Thyroid gland (tissue), 4 donors: ENCODE data around the gene VKORC1L1. TPM values are rescaled to one million over a fixed set of nuclear protein-coding genes. Genes with fewer than 3 reads are reported as not detected.
A peak's percentile ranks its signal among the peaks of the same experiment; 100 is the strongest.

ENCODE experiments used
- DNase-seq, 2 donors: peaks; one replicate each; pipeline ENCODE4 v3.0.0-alpha.2; 2019
- H3K27ac ChIP-seq, 3 donors: fragments of 200-600 bp; sonication (generic); 1 replicate in 2 of 3; 2 replicates in 1 of 3; pipeline ENCODE4 v1.5.1; 2016 to 2019; ENCODE audit warnings: mild to moderate bottlenecking in 1 of 3, moderate library complexity in 1 of 3
- H3K27me3 ChIP-seq: fragments of 200-600 bp; sonication (generic); one replicate; pipeline ENCODE4 v1.5.1; 2019
- H3K36me3 ChIP-seq, 2 donors: fragments of 200-600 bp; sonication (generic); one replicate each; pipeline ENCODE4 v1.5.1; 2016 to 2019
- H3K4me1 ChIP-seq, 2 donors: fragments of 200-600 bp; sonication (generic); one replicate each; pipeline ENCODE4 v1.5.1; 2017 to 2019
- H3K4me3 ChIP-seq, 3 donors: fragments of 200-600 bp; sonication (generic); replicated peaks in 1 of 3; 1 replicate in 2 of 3; 2 replicates in 1 of 3; pipeline ENCODE4 v1.5.1; 2016; ENCODE audit warnings: mild to moderate bottlenecking in 1 of 3
- H3K9me3 ChIP-seq: fragments of 200-600 bp; sonication (generic); one replicate; pipeline ENCODE4 v1.5.1; 2017
- CTCF ChIP-seq, 6 experiments: fragments of 200-600 bp in 3 of 6; fragments of 450-650 bp in 3 of 6; sonication (generic) in 3 of 6; IDR thresholded peaks; one replicate each; pipeline ENCODE4 v1.5.1; 2016 to 2019; ENCODE audit warnings: antibody characterized with exemption in 6 of 6, mild to moderate bottlenecking in 2 of 6, inconsistent platforms in 1 of 6, moderate library complexity in 1 of 6
- POLR2A ChIP-seq, 2 donors: fragments of 450-650 bp; IDR thresholded peaks; one replicate each; pipeline ENCODE4 v1.6.1; 2017; ENCODE audit warnings: antibody characterized with exemption in 2 of 2, mild to moderate bottlenecking in 2 of 2, moderate library complexity in 1 of 2
- WGBS, 2 donors: methylation state at CpG; one replicate each; pipeline ENCODE4 v1.1.5; 2017; 5-methylcytosine and 5-hydroxymethylcytosine counted together
- intact Hi-C: fragments of 100-400 bp; cut with DNase I; formaldehyde crosslinking; loops from one replicate; pipeline ENCODE4 v1.15.1; 2023
- total RNA-seq, 4 donors: library from RNA; depleted of rRNA; stranded (reverse); fragments of >200 nt; gene quantifications; one replicate each; pipeline ENCODE4 v1.2.3, GENCODE V29; 2016

Gene VKORC1L1
- total RNA-seq, 4 donors from 2014 or later: 13.9 to 21.0 (median 18.2) TPM

GRCh38 chr7:65978891-65979582 is 106.2 kb downstream of the VKORC1L1 start:
- no peak for DNase-seq
- no peaks in the 10 kb centered on the region for H3K27me3 ChIP-seq
- 92 to 93% methylated on average over 17 to 18 of the region's 18 CpGs for WGBS, 2 donors
- no peak overlapping the region for H3K27ac ChIP-seq
- intact Hi-C loops: no loop called here
- H3K36me3 ChIP-seq: peaks cover 5 to 16% of the 10 kb centered on the region in 2 donors
- no peak for TF ChIP-seq CTCF (IDR thresholded peaks at IDR 0.05)
- TF ChIP-seq POLR2A (IDR thresholded peaks at IDR 0.05): no peak
- peaks cover 12 to 20% of the 10 kb centered on the region in 2 donors for H3K4me1 ChIP-seq
- no peaks in the 10 kb centered on the region for H3K9me3 ChIP-seq
- H3K4me3 ChIP-seq: no peak overlapping the region

- TF ChIP-seq POLR2A (IDR thresholded peaks at IDR 0.05) (no peak), CTCF (IDR thresholded peaks at IDR 0.05) (no peak)
- Histone ChIP-seq H3K36me3 (peaks cover 0 to 8% of the 10 kb centered on the region in 2 donors), H3K9me3 (no peaks in the 10 kb centered on the region), H3K27me3 (no peaks in the 10 kb centered on the region), H3K4me1 (peaks cover 12 to 20% of the 10 kb centered on the region in 2 donors), H3K27ac (peak overlapping the region in 2 of 3 donors; percentile 13 to 94), H3K4me3 (no peak overlapping the region)
- intact Hi-C loops: loop anchor here (5.0 kb wide), 1 partner anchor 108 kb away; the partner anchor contains the start of gene VKORC1L1
- whole genome bisulfite sequencing, 2 donors: 93 to 94% methylated on average over 13 to 23 of the region's 29 CpGs
- DNase-seq: no peak
Measured at GRCh38 chr7:65979583-65980477, 107.0 kb downstream of the VKORC1L1 start.

- TF ChIP-seq CTCF (IDR thresholded peaks at IDR 0.05) (no peak), POLR2A (IDR thresholded peaks at IDR 0.05) (no peak)
- H3K4me1 ChIP-seq: peaks cover 12 to 20% of the 10 kb centered on the region in 2 donors
- H3K27ac ChIP-seq: peak overlapping the region in 2 of 3 donors; percentile 13 to 94
- intact Hi-C loops: loop anchor here (5.0 kb wide), 1 partner anchor 108 kb away; the partner anchor contains the start of gene VKORC1L1
- H3K36me3 ChIP-seq: peaks cover 0 to 5% of the 10 kb centered on the region in 2 donors
- H3K9me3 ChIP-seq: no peaks in the 10 kb centered on the region
- H3K4me3 ChIP-seq: peak overlapping the region in 1 of 3 donors; percentile 80
- 52 to 55% methylated on average over 9 to 11 of the region's 11 CpGs for WGBS, 2 donors
- no peaks in the 10 kb centered on the region for H3K27me3 ChIP-seq
- DNase-seq: peak; percentile 26 to 38
Measured at GRCh38 chr7:65980478-65981250, 107.8 kb downstream of the VKORC1L1 start.

GRCh38 chr7:65981965-65982792 is 109.3 kb downstream of the VKORC1L1 start, which contains the start of gene GUSB:
GUSB (minus strand) TSS chr7:65982213; CDS start chr7:65982183, 30 bp downstream.
- peaks cover 0 to 5% of the 10 kb centered on the region in 2 donors for H3K36me3 ChIP-seq
- peak within 1 kb of the TSS; percentile 29 to 93 (median 80) for H3K4me3 ChIP-seq
- TF ChIP-seq CTCF (IDR thresholded peaks at IDR 0.05) (no peak), POLR2A (IDR thresholded peaks at IDR 0.05) (peak in 1 of 2 donors; percentile 81)
- intact Hi-C loops: loop anchor here (5.0 kb wide), 1 partner anchor 110 kb away; the partner anchor contains the start of gene VKORC1L1
- WGBS, 2 donors: 30 to 57% methylated on average over 3 to 6 of the region's 62 CpGs
- H3K27me3 ChIP-seq: no peaks in the 10 kb centered on the region
- H3K27ac ChIP-seq: peak within 1 kb of the TSS; percentile 70 to 94 (median 72)
- peak; percentile 91 to 92 for DNase-seq
- H3K4me1 ChIP-seq: peaks cover 12 to 20% of the 10 kb centered on the region in 2 donors
- H3K9me3 ChIP-seq: no peaks in the 10 kb centered on the region
